Loucy (cell line): ENCODE data around the gene ESR1.

Experiments used
- H2AFZ ChIP-seq: fragments of 200-600 bp; sonication (generic); 2 replicates; pipeline ENCODE4 v1.6.0; 2016; ENCODE audit warnings: antibody characterized with exemption, mild to moderate bottlenecking, low read length, moderate library complexity
- H3F3A ChIP-seq: fragments of 200-600 bp; 2 replicates; pipeline ENCODE4 v1.6.0; 2016; ENCODE audit warnings: antibody characterized with exemption, low read depth, mild to moderate bottlenecking
- H3K27me3 ChIP-seq: fragments of 200-600 bp; sonication (generic); 2 replicates; pipeline ENCODE4 v1.6.1; 2014; ENCODE audit warnings: low read length, mild to moderate bottlenecking; ENCODE audit not compliant: insufficient read depth, poor library complexity, severe bottlenecking
- H3K36me3 ChIP-seq: fragments of 200-600 bp; sonication (generic); 2 replicates; pipeline ENCODE4 v1.6.1; 2016; ENCODE audit warnings: low read length; ENCODE audit not compliant: insufficient read depth
- H3K4me1 ChIP-seq: fragments of 200-600 bp; sonication (generic); 2 replicates; pipeline ENCODE4 v1.5.1; 2014; ENCODE audit warnings: low read length, mild to moderate bottlenecking; ENCODE audit not compliant: insufficient read depth, poor library complexity, severe bottlenecking
- H3K4me2 ChIP-seq: fragments of 200-600 bp; sonication (generic); 2 replicates; pipeline ENCODE4 v1.6.0; 2014; ENCODE audit warnings: antibody characterized with exemption, low read length, low read depth, mild to moderate bottlenecking; ENCODE audit not compliant: poor library complexity, severe bottlenecking
- H3K4me3 ChIP-seq: fragments of 200-600 bp; sonication (generic); 2 replicates; pipeline ENCODE4 v1.5.1; 2014; ENCODE audit warnings: low read length, mild to moderate bottlenecking, mixed read lengths; ENCODE audit not compliant: poor library complexity, severe bottlenecking
- H3K79me2 ChIP-seq: fragments of 200-600 bp; sonication (generic); 2 replicates; pipeline ENCODE4 v1.6.1; 2014; ENCODE audit warnings: low read length; ENCODE audit not compliant: insufficient read depth
- H3K9ac ChIP-seq: fragments of 200-600 bp; sonication (generic); 2 replicates; pipeline ENCODE4 v1.6.0; 2014; ENCODE audit warnings: mild to moderate bottlenecking, low read depth, low read length, moderate library complexity; ENCODE audit not compliant: poor library complexity, severe bottlenecking
- H3K9me2 ChIP-seq: fragments of 200-600 bp; sonication (generic); replicated peaks from 2 replicates; pipeline ENCODE4 v1.6.1; 2016; ENCODE audit warnings: low read depth, low read length, mixed read lengths
- H3K9me3 ChIP-seq: fragments of 200-600 bp; sonication (generic); 2 replicates; pipeline ENCODE4 v1.6.1; 2014; ENCODE audit warnings: mild to moderate bottlenecking, antibody characterized with exemption, low read length, low read depth; ENCODE audit not compliant: insufficient read depth
- H4K20me1 ChIP-seq: fragments of 200-600 bp; sonication (generic); 2 replicates; pipeline ENCODE4 v1.6.0; 2014; ENCODE audit warnings: antibody characterized with exemption, low read length, mild to moderate bottlenecking; ENCODE audit not compliant: insufficient read depth, poor library complexity, severe bottlenecking
- CTCF ChIP-seq: fragments of 200-600 bp; sonication (generic); conservative IDR thresholded peaks from 2 replicates; pipeline ENCODE4 v1.5.1; 2014; ENCODE audit warnings: mild to moderate bottlenecking, antibody characterized with exemption, low read length
- EZH2phosphoT487 ChIP-seq: fragments of 200-600 bp; IDR thresholded peaks from 2 replicates; pipeline ENCODE4 v1.6.1; 2018; ENCODE audit warnings: antibody characterized with exemption, mild to moderate bottlenecking, moderate library complexity, borderline replicate concordance

The ESR1 gene

GRCh38 chr6:151762817-151763216 is 44.7 kb upstream of the ESR1 start:
- Histone ChIP-seq H2AFZ (no peak overlapping the region), H3K9me3 (no peaks in the 10 kb centered on the region), H3F3A (no peaks in the 10 kb centered on the region), H3K9ac (no peak overlapping the region), H3K36me3 (no peaks in the 10 kb centered on the region), H3K4me3 (no peak overlapping the region), H3K79me2 (no peaks in the 10 kb centered on the region), H3K4me1 (peaks cover 2% of the 10 kb centered on the region), H3K9me2 (no peaks in the 10 kb centered on the region), H3K27me3 (no peaks in the 10 kb centered on the region), H4K20me1 (no peaks in the 10 kb centered on the region), H3K4me2 (no peak overlapping the region)
- TF ChIP-seq CTCF (no peak), EZH2phosphoT487 (no peak)

DNA sequence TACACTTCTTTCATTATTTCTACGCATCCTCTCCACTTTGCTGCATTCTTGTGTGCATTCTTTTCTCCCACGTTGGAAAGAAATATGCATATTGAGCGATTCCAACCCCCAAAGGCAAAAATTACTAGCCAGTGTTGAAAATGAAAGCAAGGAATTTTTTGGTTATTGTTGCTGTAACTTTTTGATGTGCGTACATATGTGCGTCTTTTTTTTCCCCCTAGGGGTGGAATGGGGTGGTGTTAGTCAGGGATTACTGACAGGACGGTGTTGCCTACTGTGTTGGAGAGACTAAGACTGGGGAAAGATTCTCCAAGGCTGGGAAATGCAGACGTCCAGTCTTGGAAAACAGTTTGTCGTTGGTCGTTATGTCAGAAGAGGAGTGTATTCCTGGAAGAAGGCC is 44.2 kb upstream of the ESR1 start:
- Histone ChIP-seq H3K79me2 (no peaks in the 10 kb centered on the region), H3K27me3 (no peaks in the 10 kb centered on the region), H3K9me3 (no peaks in the 10 kb centered on the region), H2AFZ (0 out of 2 replicates have a peak overlapping the region, but pooled peaks have one; percentile 48), H3K4me2 (no peak overlapping the region), H3K4me3 (no peak overlapping the region), H3K9ac (no peak overlapping the region), H3K36me3 (no peaks in the 10 kb centered on the region), H3F3A (no peaks in the 10 kb centered on the region), H3K4me1 (no peaks in the 10 kb centered on the region), H3K9me2 (no peaks in the 10 kb centered on the region), H4K20me1 (no peaks in the 10 kb centered on the region)
- peak; percentile 43 for TF ChIP-seq CTCF
- TF ChIP-seq EZH2phosphoT487, result no peak

- Histone ChIP-seq H3K36me3 (no peaks in the 10 kb centered on the region), H3K4me2 (peak overlapping the region; percentile 96), H3F3A (no peaks in the 10 kb centered on the region), H2AFZ (peak overlapping the region; percentile 92), H3K4me3 (peak overlapping the region; percentile 71), H3K9ac (peak overlapping the region; percentile 15), H3K27me3 (no peaks in the 10 kb centered on the region), H4K20me1 (no peaks in the 10 kb centered on the region), H3K9me2 (no peaks in the 10 kb centered on the region), H3K79me2 (no peaks in the 10 kb centered on the region), H3K9me3 (no peaks in the 10 kb centered on the region), H3K4me1 (no peaks in the 10 kb centered on the region)
- TF ChIP-seq EZH2phosphoT487 (no peak), CTCF (peak; percentile 96)
Observed at GRCh38 chr6:151763938-151764680, 43.4 kb upstream of the ESR1 start.
